Fibroblast of lung (primary cell): ENCODE measurements around the gene SENP2. TPM values are rescaled to one million over a fixed set of nuclear protein-coding genes. Genes with fewer than 3 reads are reported as not detected.

Experiments
- DNase-seq, 2 donors: peaks; one replicate each; pipeline versions ENCODE4 v3.0.0 to v3.0.0-alpha.2; 2010; ENCODE audit warnings: low read depth in 2 of 2
- H2AFZ ChIP-seq: 2 replicates; pipeline ENCODE4 v1.5.1; 2012; ENCODE audit warnings: low read length, control low read depth, inconsistent platforms
- H3K27ac ChIP-seq: 2 replicates; pipeline ENCODE4 v1.5.1; 2011; ENCODE audit warnings: low read length, control low read depth; ENCODE audit not compliant: insufficient read depth
- H3K27me3 ChIP-seq: 2 replicates; pipeline ENCODE4 v1.5.1; 2011; ENCODE audit warnings: mild to moderate bottlenecking, low read length; ENCODE audit not compliant: control insufficient read depth, insufficient read depth
- H3K36me3 ChIP-seq: 2 replicates; pipeline ENCODE4 v1.5.1; 2011; ENCODE audit warnings: low read length; ENCODE audit not compliant: control insufficient read depth, insufficient read depth
- H3K4me1 ChIP-seq: 2 replicates; pipeline ENCODE4 v1.5.1; 2011; ENCODE audit warnings: low read length; ENCODE audit not compliant: control insufficient read depth, insufficient read depth; ENCODE audit errors: extremely low read depth
- H3K4me2 ChIP-seq: 2 replicates; pipeline ENCODE4 v1.5.1; 2011; ENCODE audit warnings: low read length, control low read depth; ENCODE audit not compliant: insufficient read depth; ENCODE audit errors: extremely low read depth
- H3K4me3 ChIP-seq, 4 experiments: fragments of 200-600 bp in 1 of 4; sonication (generic) in 1 of 4; replicated peaks in 1 of 4; 2 replicates each; pipeline ENCODE4 v1.5.1; 2011 to 2016; ENCODE audit warnings: low read length in 4 of 4, low read depth in 3 of 4, mild to moderate bottlenecking in 3 of 4, control low read depth in 2 of 4, inconsistent platforms in 1 of 4, mixed read lengths in 1 of 4; ENCODE audit not compliant: insufficient read depth in 1 of 4; ENCODE audit errors: control extremely low read depth in 1 of 4
- H3K79me2 ChIP-seq: 2 replicates; pipeline ENCODE4 v1.5.1; 2012; ENCODE audit warnings: mild to moderate bottlenecking, low read length, inconsistent platforms; ENCODE audit not compliant: control insufficient read depth, insufficient read depth
- H3K9ac ChIP-seq: 2 replicates; pipeline ENCODE4 v1.5.1; 2011; ENCODE audit warnings: mild to moderate bottlenecking, low read length, control low read depth; ENCODE audit not compliant: insufficient read depth
- H3K9me3 ChIP-seq: 2 replicates; pipeline ENCODE4 v1.5.1; 2012; ENCODE audit warnings: low read depth, low read length; ENCODE audit not compliant: control insufficient read depth, insufficient read depth
- H4K20me1 ChIP-seq: 2 replicates; pipeline ENCODE4 v1.5.1; 2011; ENCODE audit warnings: low read length; ENCODE audit not compliant: control insufficient read depth, insufficient read depth; ENCODE audit errors: extremely low read depth
- EZH2 ChIP-seq: IDR thresholded peaks from 2 replicates; pipeline ENCODE4 v1.5.1; 2012; ENCODE audit warnings: low read length, control low read depth, mild to moderate bottlenecking; ENCODE audit errors: missing control alignments
- polyA plus RNA-seq, 2 donors: library from polyadenylated mRNA; depleted of rRNA in 1 of 2; stranded (reverse) in 1 of 2; unstranded in 1 of 2; fragments of >200 nt; gene quantifications; 2 replicates each; pipeline ENCODE4 v1.2.1, GENCODE V29; 2011 to 2012; ENCODE audit warnings: missing spikeins in 1 of 2
- total RNA-seq: library from RNA; depleted of rRNA; stranded (reverse); fragments of >200 nt; gene quantifications from 2 replicates; pipeline ENCODE4 v1.2.1, GENCODE V29; 2014
- TF ChIP-seq, protein P1 (sequence below), 2 donors: IDR thresholded peaks in 1 of 2; conservative IDR thresholded peaks in 1 of 2; 1 replicate in 1 of 2; 2 replicates in 1 of 2; pipeline ENCODE4 v1.5.1; 2011 to 2012; ENCODE audit warnings: low read length in 2 of 2, control low read depth in 1 of 2, inconsistent platforms in 1 of 2, low read depth in 1 of 2, mild to moderate bottlenecking in 1 of 2

Gene SENP2
- total and polyA plus RNA-seq, 2 donors (not counting 1 experiment from before 2014, with no cell fraction given), result 19.6 to 26.9 TPM

GRCh38 chr3:185605566-185605965 is 19.5 kb downstream of the SENP2 start:
- DNase-seq, result no peak
- no peaks in the 10 kb centered on the region for H3K27me3 ChIP-seq
- no peak overlapping the region for H3K4me3 ChIP-seq
- no peak overlapping the region for H3K9ac ChIP-seq
- H3K27ac ChIP-seq, result no peak overlapping the region
- no peaks in the 10 kb centered on the region for H3K9me3 ChIP-seq
- no peak overlapping the region for H3K4me2 ChIP-seq
- TF ChIP-seq EZH2, result no peak
- TF ChIP-seq, protein P1, sequence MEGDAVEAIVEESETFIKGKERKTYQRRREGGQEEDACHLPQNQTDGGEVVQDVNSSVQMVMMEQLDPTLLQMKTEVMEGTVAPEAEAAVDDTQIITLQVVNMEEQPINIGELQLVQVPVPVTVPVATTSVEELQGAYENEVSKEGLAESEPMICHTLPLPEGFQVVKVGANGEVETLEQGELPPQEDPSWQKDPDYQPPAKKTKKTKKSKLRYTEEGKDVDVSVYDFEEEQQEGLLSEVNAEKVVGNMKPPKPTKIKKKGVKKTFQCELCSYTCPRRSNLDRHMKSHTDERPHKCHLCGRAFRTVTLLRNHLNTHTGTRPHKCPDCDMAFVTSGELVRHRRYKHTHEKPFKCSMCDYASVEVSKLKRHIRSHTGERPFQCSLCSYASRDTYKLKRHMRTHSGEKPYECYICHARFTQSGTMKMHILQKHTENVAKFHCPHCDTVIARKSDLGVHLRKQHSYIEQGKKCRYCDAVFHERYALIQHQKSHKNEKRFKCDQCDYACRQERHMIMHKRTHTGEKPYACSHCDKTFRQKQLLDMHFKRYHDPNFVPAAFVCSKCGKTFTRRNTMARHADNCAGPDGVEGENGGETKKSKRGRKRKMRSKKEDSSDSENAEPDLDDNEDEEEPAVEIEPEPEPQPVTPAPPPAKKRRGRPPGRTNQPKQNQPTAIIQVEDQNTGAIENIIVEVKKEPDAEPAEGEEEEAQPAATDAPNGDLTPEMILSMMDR (conservative IDR thresholded peaks at IDR 0.05 in 1 of 2, IDR thresholded peaks at IDR 0.05 in 1 of 2; ENCODE audit: low read depth in 1 of 2, low read length in 2 of 2), result no peak
- H3K79me2 ChIP-seq, result no peaks in the 10 kb centered on the region
- H3K4me1 ChIP-seq, result no peaks in the 10 kb centered on the region
- no peaks in the 10 kb centered on the region for H4K20me1 ChIP-seq
- H2AFZ ChIP-seq, result no peak overlapping the region
- H3K36me3 ChIP-seq, result peaks cover 1% of the 10 kb centered on the region

DNA sequence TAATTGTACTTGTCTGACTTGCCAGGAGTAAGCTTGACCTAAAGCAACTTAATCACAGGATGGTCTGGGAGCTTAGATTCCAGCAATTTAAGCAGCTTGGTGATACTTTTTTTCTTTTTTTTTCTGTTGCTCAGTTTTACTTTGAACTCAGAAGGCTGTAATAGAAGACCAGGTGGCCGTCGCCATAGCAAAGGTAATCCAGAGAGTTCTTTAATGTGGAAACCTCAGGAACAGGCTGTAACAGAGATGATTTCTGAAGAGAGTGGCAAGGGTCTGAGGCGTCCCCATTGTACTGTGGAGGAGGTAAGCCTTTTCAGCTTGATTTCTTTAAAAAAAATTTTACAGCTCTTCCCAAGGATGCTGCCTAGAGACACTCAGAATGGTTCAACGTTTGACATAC is 20.1 kb downstream of the SENP2 start:
- no peaks in the 10 kb centered on the region for H3K4me1 ChIP-seq
- H4K20me1 ChIP-seq, result no peaks in the 10 kb centered on the region
- H3K4me3 ChIP-seq, result no peak overlapping the region
- H3K79me2 ChIP-seq, result no peaks in the 10 kb centered on the region
- no peak overlapping the region for H2AFZ ChIP-seq
- TF ChIP-seq, protein P1 (conservative IDR thresholded peaks at IDR 0.05 in 1 of 2, IDR thresholded peaks at IDR 0.05 in 1 of 2; ENCODE audit: low read depth in 1 of 2, low read length in 2 of 2), result no peak
- no peak for TF ChIP-seq EZH2
- H3K36me3 ChIP-seq, result no peaks in the 10 kb centered on the region
- no peaks in the 10 kb centered on the region for H3K9me3 ChIP-seq
- H3K27ac ChIP-seq, result no peak overlapping the region
- H3K4me2 ChIP-seq, result no peak overlapping the region
- H3K9ac ChIP-seq, result no peak overlapping the region
- H3K27me3 ChIP-seq, result no peaks in the 10 kb centered on the region
- DNase-seq, result no peak

DNA sequence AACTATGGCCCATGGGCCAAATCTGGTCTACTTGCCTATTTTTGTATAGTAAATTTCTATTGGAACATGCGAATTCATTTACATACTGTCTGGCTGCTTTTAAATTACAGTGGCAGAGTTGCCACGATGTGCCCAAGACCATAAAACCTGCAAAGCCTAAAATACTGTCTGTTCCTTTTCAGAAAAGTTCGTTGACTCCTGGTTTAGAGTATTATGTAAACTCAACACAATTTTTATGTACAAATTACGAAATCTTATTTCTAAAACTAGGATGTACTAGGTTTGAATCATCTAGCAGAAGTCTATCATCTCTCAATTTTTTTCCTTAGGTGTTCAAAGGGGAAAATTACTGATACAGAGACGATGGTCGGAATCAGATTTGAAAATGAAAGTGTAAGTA is 26.9 kb downstream of the SENP2 start:
- no peaks in the 10 kb centered on the region for H3K27me3 ChIP-seq
- no peak overlapping the region for H3K4me2 ChIP-seq
- no peak overlapping the region for H3K9ac ChIP-seq
- no peaks in the 10 kb centered on the region for H3K9me3 ChIP-seq
- no peaks in the 10 kb centered on the region for H3K4me1 ChIP-seq
- H2AFZ ChIP-seq, result no peak overlapping the region
- peaks cover 2% of the 10 kb centered on the region for H3K36me3 ChIP-seq
- TF ChIP-seq EZH2, result no peak
- TF ChIP-seq, protein P1 (conservative IDR thresholded peaks at IDR 0.05 in 1 of 2, IDR thresholded peaks at IDR 0.05 in 1 of 2; ENCODE audit: low read depth in 1 of 2, low read length in 2 of 2), result no peak
- no peak overlapping the region for H3K27ac ChIP-seq
- no peaks in the 10 kb centered on the region for H3K79me2 ChIP-seq
- H3K4me3 ChIP-seq, result no peak overlapping the region
- H4K20me1 ChIP-seq, result no peaks in the 10 kb centered on the region
- DNase-seq, result no peak
